ENCODE results near the gene LUZP2.
A peak's percentile ranks its signal among the peaks of the same experiment; 100 is the strongest.

Gene LUZP2

DNA sequence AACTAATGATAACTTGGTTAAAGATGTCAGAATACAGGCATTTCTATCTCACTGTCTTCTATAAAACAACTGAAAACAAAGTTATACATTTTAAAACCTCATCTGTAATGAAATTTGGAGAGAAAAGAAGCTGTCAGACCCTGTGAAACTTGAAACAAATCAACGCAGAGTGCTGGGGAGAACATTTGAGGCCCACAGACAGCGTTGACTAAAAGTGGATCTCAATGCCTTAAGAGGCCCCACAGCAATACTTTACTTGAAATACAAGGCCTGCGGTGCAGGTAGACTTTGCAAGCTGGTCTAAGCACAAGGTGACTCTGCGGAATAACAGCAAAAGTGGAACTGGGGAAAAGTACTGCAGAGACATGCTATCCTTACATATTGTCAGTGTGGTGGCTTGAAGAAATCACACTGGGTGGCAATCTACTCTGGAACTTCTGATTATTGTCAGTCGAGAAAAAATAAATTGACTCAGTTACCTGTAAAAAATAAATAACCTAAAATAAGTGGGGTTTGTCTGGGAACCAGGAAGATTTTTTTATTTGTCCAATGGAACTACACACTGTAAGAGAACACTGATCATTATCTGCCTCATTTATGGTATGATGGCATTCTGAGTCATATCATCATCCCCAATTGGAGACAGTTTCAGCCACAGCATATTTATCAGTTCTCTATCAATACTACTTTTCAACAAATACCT, 138.9 kb downstream of the LUZP2 start:
- Histone ChIP-seq H3K27ac (ENCODE audit: low read depth, low read length) (no peak overlapping the region), H3K4me2 (ENCODE audit: low read depth, low read length, poor library complexity, severe bottlenecking) (no peak overlapping the region), H2AFZ (ENCODE audit: low read depth, low read length, severe bottlenecking) (peak overlapping the region; percentile 43), H3K9me3 (ENCODE audit: insufficient read depth, low read length) (no peaks in the 10 kb centered on the region), H4K20me1 (ENCODE audit: low read depth, low read length) (no peaks in the 10 kb centered on the region), H3K79me2 (ENCODE audit: insufficient read depth, low read length) (no peaks in the 10 kb centered on the region), H3K4me3 (ENCODE audit: insufficient read depth, low read length, poor library complexity, severe bottlenecking) (no peak overlapping the region), H3K9me2 (replicated peaks; ENCODE audit: insufficient read depth, low read length) (no peaks in the 10 kb centered on the region), H3K9ac (ENCODE audit: low read length) (no peak overlapping the region), H3F3A (ENCODE audit: insufficient read depth) (no peaks in the 10 kb centered on the region), H3K36me3 (ENCODE audit: low read length) (no peaks in the 10 kb centered on the region), H3K27me3 (ENCODE audit: low read length) (no peaks in the 10 kb centered on the region)
- TF ChIP-seq EZH2phosphoT487 (conservative IDR thresholded peaks at IDR 0.05; ENCODE audit: low read length), result no peak
- TF ChIP-seq, protein P1, sequence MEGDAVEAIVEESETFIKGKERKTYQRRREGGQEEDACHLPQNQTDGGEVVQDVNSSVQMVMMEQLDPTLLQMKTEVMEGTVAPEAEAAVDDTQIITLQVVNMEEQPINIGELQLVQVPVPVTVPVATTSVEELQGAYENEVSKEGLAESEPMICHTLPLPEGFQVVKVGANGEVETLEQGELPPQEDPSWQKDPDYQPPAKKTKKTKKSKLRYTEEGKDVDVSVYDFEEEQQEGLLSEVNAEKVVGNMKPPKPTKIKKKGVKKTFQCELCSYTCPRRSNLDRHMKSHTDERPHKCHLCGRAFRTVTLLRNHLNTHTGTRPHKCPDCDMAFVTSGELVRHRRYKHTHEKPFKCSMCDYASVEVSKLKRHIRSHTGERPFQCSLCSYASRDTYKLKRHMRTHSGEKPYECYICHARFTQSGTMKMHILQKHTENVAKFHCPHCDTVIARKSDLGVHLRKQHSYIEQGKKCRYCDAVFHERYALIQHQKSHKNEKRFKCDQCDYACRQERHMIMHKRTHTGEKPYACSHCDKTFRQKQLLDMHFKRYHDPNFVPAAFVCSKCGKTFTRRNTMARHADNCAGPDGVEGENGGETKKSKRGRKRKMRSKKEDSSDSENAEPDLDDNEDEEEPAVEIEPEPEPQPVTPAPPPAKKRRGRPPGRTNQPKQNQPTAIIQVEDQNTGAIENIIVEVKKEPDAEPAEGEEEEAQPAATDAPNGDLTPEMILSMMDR (IDR thresholded peaks at IDR 0.05; ENCODE audit: insufficient read depth, low read length, poor library complexity, severe bottlenecking), result no peak

DNA sequence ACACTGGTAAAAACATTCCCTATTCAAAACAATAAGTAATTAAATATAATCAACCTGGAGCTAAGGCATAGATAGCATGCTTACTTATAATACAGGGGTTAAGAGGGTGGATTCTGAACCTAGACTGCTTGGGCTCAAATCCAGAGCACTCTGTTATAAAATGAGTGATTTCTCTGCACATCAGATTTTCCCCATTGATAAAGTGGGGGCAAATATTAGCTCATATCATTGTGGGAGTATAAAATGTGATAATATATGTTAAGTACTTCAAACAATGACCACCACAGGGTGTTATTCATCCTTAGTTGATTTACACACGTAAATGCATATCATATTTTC, 139.4 kb downstream of the LUZP2 start:
- H3K9me2 ChIP-seq (replicated peaks; ENCODE audit: insufficient read depth, low read length), result no peaks in the 10 kb centered on the region
- no peak overlapping the region for H3K4me2 ChIP-seq (ENCODE audit: low read depth, low read length, poor library complexity, severe bottlenecking)
- H3K9me3 ChIP-seq (ENCODE audit: insufficient read depth, low read length), result no peaks in the 10 kb centered on the region
- no peak overlapping the region for H3K4me3 ChIP-seq (ENCODE audit: insufficient read depth, low read length, poor library complexity, severe bottlenecking)
- H3K36me3 ChIP-seq (ENCODE audit: low read length), result no peaks in the 10 kb centered on the region
- TF ChIP-seq EZH2phosphoT487 (conservative IDR thresholded peaks at IDR 0.05; ENCODE audit: low read length), result no peak
- TF ChIP-seq, protein P1 (IDR thresholded peaks at IDR 0.05; ENCODE audit: insufficient read depth, low read length, poor library complexity, severe bottlenecking), result no peak
- no peak overlapping the region for H3K27ac ChIP-seq (ENCODE audit: low read depth, low read length)
- no peaks in the 10 kb centered on the region for H3K27me3 ChIP-seq (ENCODE audit: low read length)
- H3F3A ChIP-seq (ENCODE audit: insufficient read depth), result no peaks in the 10 kb centered on the region
- no peak overlapping the region for H3K9ac ChIP-seq (ENCODE audit: low read length)
- H2AFZ ChIP-seq (ENCODE audit: low read depth, low read length, severe bottlenecking), result peak overlapping the region; percentile 37
- no peaks in the 10 kb centered on the region for H4K20me1 ChIP-seq (ENCODE audit: low read depth, low read length)
- H3K79me2 ChIP-seq (ENCODE audit: insufficient read depth, low read length), result no peaks in the 10 kb centered on the region

DNA sequence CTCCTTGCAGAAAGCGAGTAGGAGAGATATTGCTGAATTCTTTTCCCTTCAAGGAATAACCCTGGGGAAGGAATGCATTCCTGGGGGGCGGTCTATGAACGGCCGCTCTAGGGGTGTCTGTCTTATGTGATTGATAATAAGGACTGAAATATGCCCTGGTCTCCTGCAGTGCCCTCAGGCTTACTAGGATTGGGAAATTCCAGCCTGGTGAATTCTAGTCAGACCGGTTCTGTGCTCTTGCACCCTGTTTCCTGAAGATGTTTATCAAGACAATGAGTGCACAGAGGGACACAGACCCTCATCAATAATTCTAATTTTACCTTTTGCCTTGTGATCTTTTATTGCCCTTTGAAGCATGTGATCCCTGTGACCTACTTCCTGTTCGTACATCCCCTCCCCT, 140.7 kb downstream of the LUZP2 start:
- Histone ChIP-seq H3K27me3 (ENCODE audit: low read length) (no peaks in the 10 kb centered on the region), H3K9me2 (replicated peaks; ENCODE audit: insufficient read depth, low read length) (no peaks in the 10 kb centered on the region), H3K9me3 (ENCODE audit: insufficient read depth, low read length) (no peaks in the 10 kb centered on the region), H3K9ac (ENCODE audit: low read length) (no peak overlapping the region), H4K20me1 (ENCODE audit: low read depth, low read length) (no peaks in the 10 kb centered on the region), H3K27ac (ENCODE audit: low read depth, low read length) (no peak overlapping the region), H3F3A (ENCODE audit: insufficient read depth) (no peaks in the 10 kb centered on the region), H3K79me2 (ENCODE audit: insufficient read depth, low read length) (no peaks in the 10 kb centered on the region), H3K4me2 (ENCODE audit: low read depth, low read length, poor library complexity, severe bottlenecking) (no peak overlapping the region), H2AFZ (ENCODE audit: low read depth, low read length, severe bottlenecking) (no peak overlapping the region), H3K36me3 (ENCODE audit: low read length) (no peaks in the 10 kb centered on the region), H3K4me3 (ENCODE audit: insufficient read depth, low read length, poor library complexity, severe bottlenecking) (no peak overlapping the region)
- TF ChIP-seq, protein P1 (IDR thresholded peaks at IDR 0.05; ENCODE audit: insufficient read depth, low read length, poor library complexity, severe bottlenecking), result no peak
